MM.1S (cell line): ENCODE results near the gene PRDM5.

ENCODE experiments used
- CTCF ChIP-seq: fragments of 300-600 bp; sonication (generic); IDR thresholded peaks from 2 replicates; pipeline ENCODE4 v1.5.1; 2016; ENCODE audit warnings: antibody characterized with exemption, low read length, mixed read lengths
- EZH2 ChIP-seq: fragments of 300-600 bp; sonication (generic); optimal IDR thresholded peaks from 2 replicates; pipeline ENCODE3; 2017; ENCODE audit warnings: low read depth, mild to moderate bottlenecking, antibody characterized with exemption, low read length, mixed read lengths
- EZH2phosphoT487 ChIP-seq: fragments of 300-600 bp; sonication (generic); IDR thresholded peaks from 2 replicates; pipeline ENCODE4 v1.6.1; 2018; ENCODE audit warnings: antibody characterized with exemption, low read length

GRCh38 chr4:120881846-120882245 lies 40.7 kb downstream of the PRDM5 start:
- TF ChIP-seq CTCF (no peak), EZH2phosphoT487 (no peak), EZH2 (no peak)
